Posterior vena cava (tissue), 2 donors: ENCODE data around the gene TBC1D32. TPM values are rescaled to one million over a fixed set of nuclear protein-coding genes. Genes with fewer than 3 reads are reported as not detected.
"Not testable (repeated sequence)": the region's sequence is repeated elsewhere in the genome, so short reads cannot be mapped to it uniquely, and the experiment has no call there.

Experiments
- DNase-seq: peaks from one replicate; pipeline ENCODE4 v3.0.0-alpha.2; 2020; ENCODE audit warnings: low spot score
- intact Hi-C, 2 donors: fragments of 100-400 bp; cut with DNase I; formaldehyde crosslinking; loops; one replicate each; pipeline versions ENCODE4 v1.14.1 to v1.14.2; 2022 to 2023
- long read RNA-seq, 2 donors: library from polyadenylated mRNA; unstranded; transcript quantifications; one replicate each; pipeline ENCODE4 v2.0.0, GENCODE V29; 2020 to 2021
- total RNA-seq, 2 donors: library from RNA; stranded (reverse); fragmentation: NEBNext Ultra II Directional; extraction: Animal tissue kit (Norgen Biotek cat#: 25700); gene quantifications; one replicate each; pipeline ENCODE4 v1.2.1, GENCODE V29; 2021
- donor health status: DM: yes; HTN: yes; CAD: no.
- donor health status: DM: yes; HTN: yes; CAD: no.

TBC1D32 gene, protein sequence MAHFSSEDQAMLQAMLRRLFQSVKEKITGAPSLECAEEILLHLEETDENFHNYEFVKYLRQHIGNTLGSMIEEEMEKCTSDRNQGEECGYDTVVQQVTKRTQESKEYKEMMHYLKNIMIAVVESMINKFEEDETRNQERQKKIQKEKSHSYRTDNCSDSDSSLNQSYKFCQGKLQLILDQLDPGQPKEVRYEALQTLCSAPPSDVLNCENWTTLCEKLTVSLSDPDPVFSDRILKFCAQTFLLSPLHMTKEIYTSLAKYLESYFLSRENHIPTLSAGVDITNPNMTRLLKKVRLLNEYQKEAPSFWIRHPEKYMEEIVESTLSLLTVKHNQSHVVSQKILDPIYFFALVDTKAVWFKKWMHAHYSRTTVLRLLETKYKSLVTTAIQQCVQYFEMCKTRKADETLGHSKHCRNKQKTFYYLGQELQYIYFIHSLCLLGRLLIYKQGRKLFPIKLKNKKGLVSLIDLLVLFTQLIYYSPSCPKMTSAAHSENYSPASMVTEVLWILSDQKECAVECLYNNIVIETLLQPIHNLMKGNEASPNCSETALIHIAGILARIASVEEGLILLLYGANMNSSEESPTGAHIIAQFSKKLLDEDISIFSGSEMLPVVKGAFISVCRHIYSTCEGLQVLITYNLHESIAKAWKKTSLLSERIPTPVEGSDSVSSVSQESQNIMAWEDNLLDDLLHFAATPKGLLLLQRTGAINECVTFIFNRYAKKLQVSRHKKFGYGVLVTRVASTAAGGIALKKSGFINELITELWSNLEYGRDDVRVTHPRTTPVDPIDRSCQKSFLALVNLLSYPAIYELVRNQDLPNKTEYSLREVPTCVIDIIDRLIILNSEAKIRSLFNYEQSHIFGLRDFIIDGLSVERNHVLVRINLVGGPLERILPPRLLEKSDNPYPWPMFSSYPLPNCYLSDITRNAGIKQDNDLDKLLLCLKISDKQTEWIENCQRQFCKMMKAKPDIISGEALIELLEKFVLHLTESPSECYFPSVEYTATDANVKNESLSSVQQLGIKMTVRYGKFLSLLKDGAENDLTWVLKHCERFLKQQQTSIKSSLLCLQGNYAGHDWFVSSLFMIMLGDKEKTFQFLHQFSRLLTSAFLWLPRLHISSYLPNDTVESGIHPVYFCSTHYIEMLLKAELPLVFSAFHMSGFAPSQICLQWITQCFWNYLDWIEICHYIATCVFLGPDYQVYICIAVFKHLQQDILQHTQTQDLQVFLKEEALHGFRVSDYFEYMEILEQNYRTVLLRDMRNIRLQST
- total RNA-seq, result 1 to 10 TPM; 4.0 to 5.0 TPM
- long read RNA-seq, donor 1, full-length matches to known transcripts, result 1 of 1 reads
- long read RNA-seq, donor 1, partial matches to known transcripts, result 0 of 1 reads
- long read RNA-seq, donor 1, other reads (novel, unspliced or antisense), result 0 of 1 reads
- long read RNA-seq, donor 2, partial matches to known transcripts, result 0 of 1 reads
- long read RNA-seq, donor 2, other reads (novel, unspliced or antisense), result 1 of 1 reads

GRCh38 chr6:121334299-121335086, at the start of gene TBC1D32:
TBC1D32 (minus strand) TSS chr6:121334480; CDS start chr6:121334430, 50 bp downstream.
- intact Hi-C loops, result no loop called here
- DNase-seq, result peak; percentile 98

- intact Hi-C loops, result no loop called here
- DNase-seq, result no peak
These were observed 49.2 kb upstream of the TBC1D32 start for GRCh38 chr6:121383478-121383877.

DNA sequence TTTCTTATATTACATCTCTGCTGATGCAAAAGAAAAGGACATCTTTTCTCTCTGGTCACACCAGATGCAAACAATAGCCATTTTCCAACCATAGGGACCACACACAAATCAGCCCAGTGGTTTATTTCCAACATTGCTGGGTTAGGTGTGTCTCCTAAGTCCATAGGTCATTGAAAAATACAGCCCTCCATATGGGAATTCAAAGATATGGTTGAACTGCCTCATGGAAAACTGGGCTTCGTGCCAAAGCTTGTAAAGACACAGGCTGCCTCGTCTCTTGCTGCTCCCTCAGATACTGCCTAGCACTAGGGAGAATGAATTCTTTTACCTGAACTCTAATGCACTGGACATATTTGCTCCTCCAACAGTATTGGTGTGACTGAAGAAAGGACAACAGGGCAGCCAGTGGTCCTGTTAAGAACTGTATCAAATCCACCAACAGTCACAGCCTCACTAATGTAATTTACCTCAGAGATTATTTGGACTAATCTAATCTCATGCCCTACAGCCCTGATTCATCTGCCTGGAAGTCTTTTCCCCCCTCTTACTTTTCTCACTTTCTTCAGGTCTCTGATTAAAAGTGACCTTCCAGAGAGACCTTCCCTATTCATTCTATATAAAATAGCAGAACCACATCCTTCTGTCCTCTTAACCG, 48.3 kb upstream of the TBC1D32 start:
- no peak for DNase-seq
- intact Hi-C loops, result no loop called here

- intact Hi-C loops, result no loop called here
- DNase-seq, result no peak
These were observed 42.1 kb upstream of the TBC1D32 start for GRCh38 chr6:121376411-121376810.

DNA sequence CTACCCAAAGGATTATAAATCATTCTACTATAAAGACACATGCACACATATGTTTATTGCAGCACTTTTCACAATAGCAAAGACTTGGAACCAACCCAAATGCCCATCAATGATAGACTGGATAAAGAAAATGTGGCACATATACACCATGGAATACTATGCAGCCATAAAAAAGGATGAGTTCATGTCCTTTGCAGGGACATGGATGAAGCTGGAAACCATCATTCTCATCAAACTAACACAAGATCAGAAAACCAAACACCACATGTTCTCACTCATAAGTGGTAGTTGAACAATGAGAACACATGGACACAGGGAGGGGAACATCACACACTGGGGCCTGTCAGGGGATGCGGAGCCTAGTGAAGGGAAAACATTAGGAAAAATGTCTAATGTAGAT, 39.9 kb upstream of the TBC1D32 start:
- intact Hi-C loops, DNase-seq: not testable (repeated sequence)

- DNase-seq, result no peak
- intact Hi-C loops, result no loop called here
These were observed 31.5 kb upstream of the TBC1D32 start for GRCh38 chr6:121365536-121366521.

GRCh38 chr6:121356575-121356974, 22.3 kb upstream of the TBC1D32 start:
- no peak for DNase-seq
- intact Hi-C loops, result no loop called here

- DNase-seq, result no peak
- intact Hi-C loops, result no loop called here
These were observed 20.5 kb upstream of the TBC1D32 start for GRCh38 chr6:121354764-121355163.

GRCh38 chr6:121352941-121353340, 18.7 kb upstream of the TBC1D32 start:
- intact Hi-C loops, result no loop called here
- DNase-seq, result no peak

- DNase-seq, result no peak
These were observed 17.6 kb upstream of the TBC1D32 start for GRCh38 chr6:121351916-121352315.

GRCh38 chr6:121349596-121349995, 15.3 kb upstream of the TBC1D32 start:
- intact Hi-C loops, result no loop called here
- no peak for DNase-seq

More at GRCh38 chr6:121351916-121352315, 17.6 kb upstream of the TBC1D32 start:
- intact Hi-C loops, result no loop called here

- DNase-seq, result no peak
- intact Hi-C loops, result no loop called here
These were observed 13.2 kb upstream of the TBC1D32 start for GRCh38 chr6:121347484-121347883.

DNA sequence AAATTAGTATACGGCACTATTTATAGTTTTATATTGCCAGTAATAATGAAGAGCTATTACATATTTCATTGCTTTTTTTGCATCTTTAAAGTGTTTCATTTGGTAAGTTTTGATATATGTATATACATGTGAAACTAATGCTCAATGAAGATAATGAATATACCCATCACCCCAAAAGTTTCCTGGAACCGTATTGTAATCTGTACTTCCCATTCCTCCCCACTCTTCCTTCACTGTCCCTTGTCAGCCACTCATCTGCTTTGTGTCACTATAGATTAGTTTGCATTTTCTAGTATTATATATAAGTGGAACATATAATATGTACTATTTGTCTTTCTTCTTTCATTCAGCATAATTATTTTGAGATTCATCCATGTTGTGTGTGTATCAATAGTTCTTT, 10.3 kb upstream of the TBC1D32 start:
- DNase-seq, result no peak
- intact Hi-C loops, result no loop called here

GRCh38 chr6:121339639-121340226, 5.5 kb upstream of the TBC1D32 start:
- no peak for DNase-seq
- intact Hi-C loops, result no loop called here

DNA sequence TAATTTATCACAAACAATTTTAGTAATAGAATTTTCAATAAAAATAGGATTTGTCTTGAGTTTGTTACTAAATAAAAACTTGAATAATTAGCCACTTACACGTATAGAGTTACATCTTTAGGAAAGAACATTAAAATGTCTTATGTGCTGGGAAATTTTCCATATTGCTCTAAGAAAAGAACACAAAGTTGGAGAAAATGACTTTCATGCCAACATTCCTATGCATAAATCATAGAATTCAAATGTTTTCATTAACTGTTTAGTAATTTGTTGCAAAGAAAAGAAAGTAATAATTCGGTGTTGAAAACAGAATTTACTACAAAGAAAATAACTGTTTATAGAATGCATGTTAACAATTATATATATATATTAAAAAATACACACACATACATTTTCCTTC, 4.7 kb upstream of the TBC1D32 start:
- no peak for DNase-seq
- intact Hi-C loops, result no loop called here

DNA sequence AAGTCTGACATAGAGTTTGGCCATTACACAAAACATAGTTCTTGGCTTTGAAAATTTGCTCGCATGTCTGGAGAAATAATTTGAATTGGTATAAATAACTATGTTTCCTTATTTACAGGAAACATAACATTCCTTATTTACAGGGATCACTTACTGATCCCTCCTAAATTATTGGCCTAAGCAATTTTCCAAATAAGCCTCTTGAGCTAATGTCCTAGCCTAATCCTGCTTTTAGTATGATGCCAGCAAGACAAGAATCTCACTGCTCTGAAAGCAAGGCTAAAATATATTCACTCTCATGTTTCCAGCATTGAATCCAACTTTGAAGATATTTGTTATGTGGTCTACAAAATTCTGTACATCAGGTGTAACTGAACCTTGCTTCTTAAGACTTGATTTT, 4.1 kb upstream of the TBC1D32 start:
- intact Hi-C loops, result no loop called here
- DNase-seq, result no peak
